ENCODE measurements around the gene TECPR2. TPM values are rescaled to one million over a fixed set of nuclear protein-coding genes. Genes with fewer than 3 reads are reported as not detected.

Gene TECPR2
- total and polyA plus RNA-seq, 2 of the 13 experiments (the other 11 are each of a cell fraction or from before 2014, with no cell fraction given): 3.5 to 5.7 TPM

DNA sequence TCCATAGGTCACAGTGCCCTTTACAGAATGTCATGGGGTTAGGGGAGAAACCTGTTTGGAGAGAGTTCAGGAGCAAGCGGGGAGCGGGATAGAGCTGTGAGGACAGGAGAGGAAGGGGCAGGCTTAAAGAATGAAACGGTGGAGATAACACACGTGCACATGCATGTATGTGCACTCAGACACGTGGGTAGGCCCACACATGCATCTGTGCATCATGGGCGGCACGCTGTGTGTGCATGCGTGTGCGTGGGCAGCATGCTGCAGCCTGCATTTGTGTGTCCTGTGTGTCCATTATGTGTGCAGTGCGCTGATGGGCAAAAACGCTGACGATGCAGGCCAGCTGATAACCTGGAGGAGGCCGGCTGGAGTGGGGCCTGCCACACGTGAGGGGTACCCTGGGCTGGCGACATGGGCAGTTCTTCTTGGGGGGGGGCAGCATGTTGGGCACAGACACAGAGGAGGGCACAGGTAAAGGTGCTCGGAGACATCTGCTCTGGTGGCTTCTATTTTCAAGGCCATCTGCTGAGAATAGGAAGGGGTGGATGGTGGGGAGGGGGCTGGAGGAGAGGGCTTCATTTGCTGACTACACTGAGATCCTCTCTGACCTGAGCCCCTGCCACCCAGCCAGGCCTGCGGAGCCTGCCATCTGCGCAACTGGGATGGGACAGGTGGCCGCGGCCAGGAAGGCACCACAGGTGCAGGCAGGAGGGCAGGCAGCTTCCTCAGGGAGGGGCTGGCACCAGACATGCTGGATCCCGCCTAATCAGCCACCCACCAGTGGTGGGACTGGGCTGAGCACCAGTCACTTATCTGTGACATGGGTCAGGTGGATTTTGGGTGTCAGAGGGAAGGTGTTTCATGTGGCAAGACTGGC lies 151.4 kb downstream of the TECPR2 start (continued):
- TF ChIP-seq, protein P1, sequence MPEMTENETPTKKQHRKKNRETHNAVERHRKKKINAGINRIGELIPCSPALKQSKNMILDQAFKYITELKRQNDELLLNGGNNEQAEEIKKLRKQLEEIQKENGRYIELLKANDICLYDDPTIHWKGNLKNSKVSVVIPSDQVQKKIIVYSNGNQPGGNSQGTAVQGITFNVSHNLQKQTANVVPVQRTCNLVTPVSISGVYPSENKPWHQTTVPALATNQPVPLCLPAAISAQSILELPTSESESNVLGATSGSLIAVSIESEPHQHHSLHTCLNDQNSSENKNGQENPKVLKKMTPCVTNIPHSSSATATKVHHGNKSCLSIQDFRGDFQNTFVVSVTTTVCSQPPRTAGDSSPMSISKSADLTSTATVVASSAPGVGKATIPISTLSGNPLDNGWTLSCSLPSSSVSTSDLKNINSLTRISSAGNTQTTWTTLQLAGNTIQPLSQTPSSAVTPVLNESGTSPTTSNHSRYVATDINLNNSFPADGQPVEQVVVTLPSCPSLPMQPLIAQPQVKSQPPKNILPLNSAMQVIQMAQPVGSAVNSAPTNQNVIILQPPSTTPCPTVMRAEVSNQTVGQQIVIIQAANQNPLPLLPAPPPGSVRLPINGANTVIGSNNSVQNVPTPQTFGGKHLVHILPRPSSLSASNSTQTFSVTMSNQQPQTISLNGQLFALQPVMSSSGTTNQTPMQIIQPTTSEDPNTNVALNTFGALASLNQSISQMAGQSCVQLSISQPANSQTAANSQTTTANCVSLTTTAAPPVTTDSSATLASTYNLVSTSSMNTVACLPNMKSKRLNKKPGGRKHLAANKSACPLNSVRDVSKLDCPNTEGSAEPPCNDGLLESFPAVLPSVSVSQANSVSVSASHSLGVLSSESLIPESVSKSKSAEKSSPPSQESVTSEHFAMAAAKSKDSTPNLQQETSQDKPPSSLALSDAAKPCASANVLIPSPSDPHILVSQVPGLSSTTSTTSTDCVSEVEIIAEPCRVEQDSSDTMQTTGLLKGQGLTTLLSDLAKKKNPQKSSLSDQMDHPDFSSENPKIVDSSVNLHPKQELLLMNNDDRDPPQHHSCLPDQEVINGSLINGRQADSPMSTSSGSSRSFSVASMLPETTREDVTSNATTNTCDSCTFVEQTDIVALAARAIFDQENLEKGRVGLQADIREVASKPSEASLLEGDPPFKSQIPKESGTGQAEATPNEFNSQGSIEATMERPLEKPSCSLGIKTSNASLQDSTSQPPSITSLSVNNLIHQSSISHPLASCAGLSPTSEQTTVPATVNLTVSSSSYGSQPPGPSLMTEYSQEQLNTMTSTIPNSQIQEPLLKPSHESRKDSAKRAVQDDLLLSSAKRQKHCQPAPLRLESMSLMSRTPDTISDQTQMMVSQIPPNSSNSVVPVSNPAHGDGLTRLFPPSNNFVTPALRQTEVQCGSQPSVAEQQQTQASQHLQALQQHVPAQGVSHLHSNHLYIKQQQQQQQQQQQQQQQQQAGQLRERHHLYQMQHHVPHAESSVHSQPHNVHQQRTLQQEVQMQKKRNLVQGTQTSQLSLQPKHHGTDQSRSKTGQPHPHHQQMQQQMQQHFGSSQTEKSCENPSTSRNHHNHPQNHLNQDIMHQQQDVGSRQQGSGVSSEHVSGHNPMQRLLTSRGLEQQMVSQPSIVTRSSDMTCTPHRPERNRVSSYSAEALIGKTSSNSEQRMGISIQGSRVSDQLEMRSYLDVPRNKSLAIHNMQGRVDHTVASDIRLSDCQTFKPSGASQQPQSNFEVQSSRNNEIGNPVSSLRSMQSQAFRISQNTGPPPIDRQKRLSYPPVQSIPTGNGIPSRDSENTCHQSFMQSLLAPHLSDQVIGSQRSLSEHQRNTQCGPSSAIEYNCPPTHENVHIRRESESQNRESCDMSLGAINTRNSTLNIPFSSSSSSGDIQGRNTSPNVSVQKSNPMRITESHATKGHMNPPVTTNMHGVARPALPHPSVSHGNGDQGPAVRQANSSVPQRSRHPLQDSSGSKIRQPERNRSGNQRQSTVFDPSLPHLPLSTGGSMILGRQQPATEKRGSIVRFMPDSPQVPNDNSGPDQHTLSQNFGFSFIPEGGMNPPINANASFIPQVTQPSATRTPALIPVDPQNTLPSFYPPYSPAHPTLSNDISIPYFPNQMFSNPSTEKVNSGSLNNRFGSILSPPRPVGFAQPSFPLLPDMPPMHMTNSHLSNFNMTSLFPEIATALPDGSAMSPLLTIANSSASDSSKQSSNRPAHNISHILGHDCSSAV (CRISPR knock-in tag; IDR thresholded peaks at IDR 0.05; ENCODE audit: borderline replicate concordance): no peak
- TF ChIP-seq, protein P2, sequence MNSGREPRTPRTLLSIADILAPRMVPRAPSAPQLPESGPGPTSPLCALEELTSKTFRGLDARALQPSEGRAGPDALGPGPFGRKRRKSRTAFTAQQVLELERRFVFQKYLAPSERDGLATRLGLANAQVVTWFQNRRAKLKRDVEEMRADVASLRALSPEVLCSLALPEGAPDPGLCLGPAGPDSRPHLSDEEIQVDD (CRISPR knock-in tag; IDR thresholded peaks at IDR 0.05; ENCODE audit: borderline replicate concordance): no peak
- TF ChIP-seq, protein P3, sequence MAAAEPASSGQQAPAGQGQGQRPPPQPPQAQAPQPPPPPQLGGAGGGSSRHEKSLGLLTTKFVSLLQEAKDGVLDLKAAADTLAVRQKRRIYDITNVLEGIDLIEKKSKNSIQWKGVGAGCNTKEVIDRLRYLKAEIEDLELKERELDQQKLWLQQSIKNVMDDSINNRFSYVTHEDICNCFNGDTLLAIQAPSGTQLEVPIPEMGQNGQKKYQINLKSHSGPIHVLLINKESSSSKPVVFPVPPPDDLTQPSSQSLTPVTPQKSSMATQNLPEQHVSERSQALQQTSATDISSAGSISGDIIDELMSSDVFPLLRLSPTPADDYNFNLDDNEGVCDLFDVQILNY (CRISPR knock-in tag; conservative IDR thresholded peaks at IDR 0.05): no peak
